AG04450 (cell line): ENCODE measurements around the gene PVALB. TPM values are rescaled to one million over a fixed set of nuclear protein-coding genes. Genes with fewer than 3 reads are reported as not detected.
A peak's percentile ranks its signal among the peaks of the same experiment; 100 is the strongest.

Experiments
- CTCF ChIA-PET: fragments of 300-600, 350-600 bp; formaldehyde crosslinking; extraction: SDS; loops from one replicate; lab custom pipeline; 2022; ENCODE audit warnings: antibody characterized with exemption, inconsistent platforms; lab: Charles Lee
- POLR2A ChIA-PET: fragments of 350-600 bp; formaldehyde crosslinking; extraction: SDS; loops from one replicate; lab custom pipeline; 2021; ENCODE audit warnings: antibody characterized with exemption, inconsistent platforms; lab: Yijun Ruan, JAX
- DNase-seq: peaks from one replicate; pipeline ENCODE4 v3.0.0-alpha.2; 2011; ENCODE audit warnings: low read depth, low spot score
- H3K27ac ChIP-seq: one replicate; pipeline ENCODE4 v1.5.1; 2012; ENCODE audit warnings: low read depth, low read length, control low read depth
- H3K27me3 ChIP-seq: one replicate; pipeline ENCODE4 v1.6.0; 2012; ENCODE audit warnings: low read length; ENCODE audit not compliant: control insufficient read depth, insufficient read depth
- H3K4me3 ChIP-seq: 2 replicates; pipeline ENCODE4 v1.5.1; 2011; ENCODE audit warnings: mild to moderate bottlenecking, low read depth, low read length, control low read depth
- H3K9me3 ChIP-seq: 2 replicates; pipeline ENCODE4 v1.5.1; 2012; ENCODE audit warnings: low read length; ENCODE audit not compliant: control insufficient read depth, insufficient read depth
- CTCF ChIP-seq: IDR thresholded peaks from 2 replicates; pipeline ENCODE4 v1.5.1; 2011; ENCODE audit warnings: low read depth, low read length, control low read depth, inconsistent platforms
- polyA plus RNA-seq: library from polyadenylated mRNA; depleted of rRNA; stranded (reverse); fragments of >200 nt; gene quantifications from 2 replicates; pipeline ENCODE4 v1.2.3, GENCODE V29; 2011

Gene PVALB
- polyA plus RNA-seq, 1 experiment, result not detected

- ChIA-PET POLR2A (no interaction called here), CTCF (interaction anchor here (1.0 kb wide), 1 partner anchor 11 kb away, joined by 3 read pairs; no protein-coding TSS in a partner anchor)
- no peak for TF ChIP-seq CTCF
- H3K27me3 ChIP-seq, result no peaks in the 10 kb centered on the region
- no peak overlapping the region for H3K27ac ChIP-seq
- no peaks in the 10 kb centered on the region for H3K9me3 ChIP-seq
- no peak overlapping the region for H3K4me3 ChIP-seq
- DNase-seq, result no peak
These were observed 48.2 kb downstream of the PVALB start for GRCh38 chr22:36768616-36769015.

GRCh38 chr22:36768141-36768540, 48.7 kb downstream of the PVALB start:
- Histone ChIP-seq H3K9me3 (no peaks in the 10 kb centered on the region), H3K27ac (no peak overlapping the region), H3K27me3 (no peaks in the 10 kb centered on the region), H3K4me3 (no peak overlapping the region)
- DNase-seq, result no peak
- CTCF ChIA-PET, result interaction anchor here (1.0 kb wide), 1 partner anchor 10 kb away, joined by 3 read pairs; no protein-coding TSS in a partner anchor
- no peak for TF ChIP-seq CTCF
- POLR2A ChIA-PET, result no interaction called here

DNA sequence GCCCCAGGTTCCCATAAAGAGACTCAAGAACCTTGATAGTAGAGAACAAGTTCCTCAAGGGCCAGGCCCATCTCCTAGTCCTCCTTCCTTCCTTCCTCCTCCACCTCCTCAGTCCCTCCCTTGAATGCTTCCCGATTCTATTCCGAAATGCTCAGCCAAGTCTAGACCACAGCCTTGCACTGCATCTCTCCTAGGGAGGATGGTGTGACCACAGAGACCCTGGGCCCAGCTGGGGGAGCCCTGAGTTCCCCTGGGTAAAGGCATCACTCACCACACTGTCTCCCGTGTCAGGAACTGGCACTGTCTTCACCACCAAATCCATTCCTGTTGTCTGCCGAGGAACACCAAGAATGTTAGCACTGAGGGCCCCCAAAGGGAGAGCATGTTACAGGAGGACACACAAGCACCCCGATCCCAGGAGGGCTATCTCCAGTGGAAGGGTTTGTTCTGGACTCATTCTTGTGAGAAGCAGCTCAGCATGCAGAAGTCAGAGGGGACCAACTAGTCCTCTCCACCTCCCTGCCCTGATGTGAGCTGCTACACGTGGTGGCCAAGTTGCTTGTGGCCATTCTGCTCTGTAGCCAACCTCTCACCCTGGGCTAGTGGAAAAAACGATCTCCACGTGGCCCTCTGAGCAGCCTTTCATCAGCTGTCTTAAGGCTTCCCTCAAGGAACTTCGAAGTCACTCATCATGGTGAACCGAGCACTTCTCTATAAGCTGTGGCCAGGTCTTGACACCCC, 49.6 kb downstream of the PVALB start:
- DNase-seq, result no peak
- Histone ChIP-seq H3K9me3 (no peaks in the 10 kb centered on the region; the same call in 1 of the 2 replicates), H3K4me3 (no peak overlapping the region), H3K27me3 (no peaks in the 10 kb centered on the region), H3K27ac (no peak overlapping the region)
- TF ChIP-seq CTCF, result no peak
- ChIA-PET POLR2A (interaction anchor here (3.0 kb wide), 1 partner anchor 9 kb away, joined by 9 read pairs; the partner anchor contains the start of gene IFT27), CTCF (no interaction called here)

GRCh38 chr22:36765943-36766450, 50.8 kb downstream of the PVALB start:
- no peaks in the 10 kb centered on the region for H3K27me3 ChIP-seq
- DNase-seq, result peak; percentile 3
- ChIA-PET CTCF (interaction anchor here (1.0 to 1.9 kb wide), 4 partner anchors 9 to 255 kb away, joined by 3 to 11 read pairs (median 4); no protein-coding TSS in a partner anchor), POLR2A (interaction anchor here (3.0 kb wide), 1 partner anchor 10 kb away, joined by 9 read pairs; the partner anchor contains the start of gene IFT27)
- H3K9me3 ChIP-seq, result no peaks in the 10 kb centered on the region; the same call in 1 of the 2 replicates
- H3K4me3 ChIP-seq, result no peak overlapping the region
- H3K27ac ChIP-seq, result no peak overlapping the region
- TF ChIP-seq CTCF, result no peak
